Uterus (tissue), 2 donors: ENCODE data around the gene GNS.

ENCODE experiments used
- POLR2A ChIP-seq, 2 donors: fragments of 450-650 bp; IDR thresholded peaks; one replicate each; pipeline ENCODE4 v1.6.1; 2016; ENCODE audit warnings: antibody characterized with exemption in 2 of 2, mild to moderate bottlenecking in 1 of 2, moderate library complexity in 1 of 2
- TF ChIP-seq, protein P1 (sequence below), 4 experiments: fragments of 200-600 bp in 2 of 4; fragments of 450-650 bp in 2 of 4; sonication (generic) in 2 of 4; IDR thresholded peaks; one replicate each; pipeline ENCODE4 v1.5.1; 2016 to 2019; ENCODE audit warnings: antibody characterized with exemption in 4 of 4, mild to moderate bottlenecking in 2 of 4, moderate library complexity in 1 of 4

DNA sequence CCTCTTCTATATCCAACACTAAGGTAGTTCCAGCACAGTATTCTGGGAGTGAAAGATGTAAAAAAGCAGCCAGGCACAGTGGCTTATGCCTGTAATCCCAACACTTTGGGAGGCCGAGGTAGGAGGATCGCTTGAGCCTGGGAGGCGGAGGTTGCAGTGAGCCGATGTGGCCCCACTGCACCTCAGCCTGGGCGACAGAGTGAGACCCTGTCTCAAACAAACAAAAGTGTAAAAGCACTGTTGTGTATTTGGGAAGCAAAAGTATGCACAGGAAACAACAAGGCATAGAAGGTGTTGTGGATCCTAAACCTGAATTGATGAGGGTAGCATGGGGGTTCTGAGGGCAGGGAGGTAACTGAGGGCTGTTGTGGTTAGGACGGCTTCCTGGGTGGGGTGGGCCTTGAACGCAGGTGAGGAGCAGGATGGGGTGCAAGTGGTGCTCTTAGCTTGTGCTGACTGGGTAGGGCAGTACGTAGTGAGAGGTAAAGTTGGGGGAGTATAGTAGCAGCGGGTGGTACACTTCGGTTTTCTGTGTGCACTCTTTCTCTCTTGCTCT lies 84.8 kb downstream of the GNS start:
- TF ChIP-seq, protein P1, sequence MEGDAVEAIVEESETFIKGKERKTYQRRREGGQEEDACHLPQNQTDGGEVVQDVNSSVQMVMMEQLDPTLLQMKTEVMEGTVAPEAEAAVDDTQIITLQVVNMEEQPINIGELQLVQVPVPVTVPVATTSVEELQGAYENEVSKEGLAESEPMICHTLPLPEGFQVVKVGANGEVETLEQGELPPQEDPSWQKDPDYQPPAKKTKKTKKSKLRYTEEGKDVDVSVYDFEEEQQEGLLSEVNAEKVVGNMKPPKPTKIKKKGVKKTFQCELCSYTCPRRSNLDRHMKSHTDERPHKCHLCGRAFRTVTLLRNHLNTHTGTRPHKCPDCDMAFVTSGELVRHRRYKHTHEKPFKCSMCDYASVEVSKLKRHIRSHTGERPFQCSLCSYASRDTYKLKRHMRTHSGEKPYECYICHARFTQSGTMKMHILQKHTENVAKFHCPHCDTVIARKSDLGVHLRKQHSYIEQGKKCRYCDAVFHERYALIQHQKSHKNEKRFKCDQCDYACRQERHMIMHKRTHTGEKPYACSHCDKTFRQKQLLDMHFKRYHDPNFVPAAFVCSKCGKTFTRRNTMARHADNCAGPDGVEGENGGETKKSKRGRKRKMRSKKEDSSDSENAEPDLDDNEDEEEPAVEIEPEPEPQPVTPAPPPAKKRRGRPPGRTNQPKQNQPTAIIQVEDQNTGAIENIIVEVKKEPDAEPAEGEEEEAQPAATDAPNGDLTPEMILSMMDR (IDR thresholded peaks at IDR 0.05) = no peak
- no peak for TF ChIP-seq POLR2A (IDR thresholded peaks at IDR 0.05)
